ENCODE results near the gene B3GALT6.

B3GALT6 gene

GRCh38 chr1:1232208-1232795 is at the start of gene B3GALT6:
B3GALT6 (plus strand) TSS chr1:1232237; CDS start chr1:1232279, 42 bp downstream.
- peak within 1 kb of the TSS; percentile 87 for H3K4me3 ChIP-seq (ENCODE audit: low read depth, low read length)
- no peak for DNase-seq (ENCODE audit: low read depth)
- TF ChIP-seq CTCF (IDR thresholded peaks at IDR 0.05; ENCODE audit: control insufficient read depth, extremely low read depth, insufficient read depth): no peak

- DNase-seq (ENCODE audit: low read depth): no peak
- no peak overlapping the region for H3K4me3 ChIP-seq (ENCODE audit: low read depth, low read length)
- no peak for TF ChIP-seq CTCF (IDR thresholded peaks at IDR 0.05; ENCODE audit: control insufficient read depth, extremely low read depth, insufficient read depth)
These were observed 49.4 kb upstream of the B3GALT6 start for GRCh38 chr1:1182491-1183220.

GRCh38 chr1:1183221-1183747 is 48.8 kb upstream of the B3GALT6 start:
- no peak overlapping the region for H3K4me3 ChIP-seq (ENCODE audit: low read depth, low read length)
- no peak for TF ChIP-seq CTCF (IDR thresholded peaks at IDR 0.05; ENCODE audit: control insufficient read depth, extremely low read depth, insufficient read depth)
- DNase-seq (ENCODE audit: low read depth): no peak

- DNase-seq (ENCODE audit: low read depth): no peak
- TF ChIP-seq CTCF (IDR thresholded peaks at IDR 0.05; ENCODE audit: control insufficient read depth, extremely low read depth, insufficient read depth): no peak
- H3K4me3 ChIP-seq (ENCODE audit: low read depth, low read length): no peak overlapping the region
These were observed 47.9 kb upstream of the B3GALT6 start for GRCh38 chr1:1183833-1184775.

GRCh38 chr1:1185101-1185765 is 46.8 kb upstream of the B3GALT6 start:
- TF ChIP-seq CTCF (IDR thresholded peaks at IDR 0.05; ENCODE audit: control insufficient read depth, extremely low read depth, insufficient read depth): no peak
- H3K4me3 ChIP-seq (ENCODE audit: low read depth, low read length): no peak overlapping the region
- DNase-seq (ENCODE audit: low read depth): no peak

- DNase-seq (ENCODE audit: low read depth): no peak
- H3K4me3 ChIP-seq (ENCODE audit: low read depth, low read length): no peak overlapping the region
- TF ChIP-seq CTCF (IDR thresholded peaks at IDR 0.05; ENCODE audit: control insufficient read depth, extremely low read depth, insufficient read depth): no peak
These were observed 44.1 kb upstream of the B3GALT6 start for GRCh38 chr1:1187938-1188337.

All from LNCaP clone FGC (cell line).